ENCODE data around the gene DSCAML1. TPM values are rescaled to one million over a fixed set of nuclear protein-coding genes. Genes with fewer than 3 reads are reported as not detected.

Gene DSCAML1
- total and polyA plus RNA-seq, 2 of the 8 experiments (the other 6 are each of a cell fraction or from before 2014, with no cell fraction given) = 0.19 to 0.24 TPM

DNA sequence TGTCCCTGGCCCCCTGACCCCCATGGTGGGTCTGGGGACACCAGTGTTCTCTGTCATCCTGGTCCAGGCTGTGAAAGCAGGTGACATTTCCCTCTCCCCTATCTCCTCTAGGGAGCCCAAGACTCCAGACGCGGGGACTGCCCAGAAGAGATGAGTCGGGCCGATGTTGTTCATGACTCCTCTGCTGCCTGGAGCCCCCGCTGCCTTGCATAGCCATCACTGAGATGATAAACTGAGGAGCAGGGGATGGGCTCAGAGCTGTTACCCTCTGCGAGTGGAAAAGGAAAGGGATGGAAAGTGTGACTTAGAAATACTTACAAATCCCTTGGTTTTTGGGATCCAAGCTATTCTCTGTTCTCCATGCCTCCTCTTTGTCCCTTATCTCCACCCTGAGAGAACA, 209.6 kb downstream of the DSCAML1 start:
- FAIRE-seq (no peak), DNase-seq (ENCODE audit: low read depth in 1 of 2, low spot score in 2 of 2) (no peak)
- Histone ChIP-seq H3K14ac (ENCODE audit: insufficient read length) (no peak overlapping the region), H3K23ac (ENCODE audit: insufficient read length) (no peak overlapping the region), H4K20me1 (replicated peaks in 1 of 2; ENCODE audit: control insufficient read depth in 1 of 2, insufficient read depth in 2 of 2, low read length in 2 of 2) (no peaks in the 10 kb centered on the region), H2BK15ac (ENCODE audit: low read length) (no peak overlapping the region), H3K9ac (replicated peaks in 1 of 4; ENCODE audit: extremely low read depth in 1 of 4, low read depth in 3 of 4, low read length in 3 of 4) (no peak overlapping the region), H3K23me2 (ENCODE audit: low read depth, low read length) (no peaks in the 10 kb centered on the region), H4K8ac (ENCODE audit: extremely low read depth, insufficient read depth, low read length) (no peak overlapping the region), H3K4me1 (replicated peaks in 1 of 4; ENCODE audit: control insufficient read depth in 3 of 4, insufficient read depth in 4 of 4, low read length in 3 of 4) (peaks cover 9 to 15% (median 11%) of the 10 kb centered on the region in 4 experiments), H4K5ac (ENCODE audit: insufficient read length, low read depth, low read length) (no peak overlapping the region), H3K18ac (ENCODE audit: extremely low read depth, low read length) (no peak overlapping the region), H3K27me3 (replicated peaks in 1 of 4; ENCODE audit: control insufficient read depth in 3 of 4, extremely low read depth in 1 of 4, insufficient read depth in 3 of 4, low read length in 3 of 4) (peaks cover 0 to 3% (median 3%) of the 10 kb centered on the region in 4 experiments; a peak in 1 of 7 replicates), H2BK12ac (ENCODE audit: low read depth, low read length) (no peak overlapping the region), H3K4me2 (ENCODE audit: insufficient read depth in 1 of 2, low read depth in 2 of 2, low read length in 2 of 2) (no peak overlapping the region), H2BK5ac (ENCODE audit: low read depth, low read length) (no peak overlapping the region), H4K91ac (replicated peaks; ENCODE audit: insufficient read length, low read length) (no peak overlapping the region), H3K4me3 (ENCODE audit: extremely low read depth in 1 of 4, insufficient read depth in 2 of 4, low read depth in 3 of 4, low read length in 4 of 4) (no peak overlapping the region), H3K56ac (replicated peaks; ENCODE audit: insufficient read length, low read depth, low read length) (no peak overlapping the region), H2AFZ (ENCODE audit: low read length) (no peak overlapping the region), H3K27ac (ENCODE audit: low read depth, low read length) (no peak overlapping the region), H3K79me1 (ENCODE audit: low read depth, low read length) (no peaks in the 10 kb centered on the region; the same call in 1 of the 2 replicates), H3K9me3 (ENCODE audit: insufficient read depth in 2 of 2, low read depth in 1 of 2, low read length in 1 of 2) (no peaks in the 10 kb centered on the region), H2AK5ac (ENCODE audit: low read depth, low read length) (no peak overlapping the region; the same call in 1 of the 2 replicates), H3K4ac (replicated peaks; ENCODE audit: insufficient read length, low read depth, low read length) (no peak overlapping the region), H3K79me2 (ENCODE audit: control insufficient read depth in 1 of 2, insufficient read depth in 2 of 2, low read length in 2 of 2) (no peaks in the 10 kb centered on the region), H2BK20ac (ENCODE audit: low read length) (no peak overlapping the region), H2BK120ac (replicated peaks; ENCODE audit: low read depth, low read length) (no peak overlapping the region), H3K36me3 (ENCODE audit: control insufficient read depth in 2 of 4, insufficient read depth in 4 of 4, low read length in 3 of 4) (no peaks in the 10 kb centered on the region)
- CTCF ChIA-PET (ENCODE audit: partially characterized antibody) = interaction anchor here (1.0 to 2.4 kb wide), 4 partner anchors 33 to 220 kb away, joined by 3 to 9 read pairs (median 4); no protein-coding TSS in a partner anchor
- POLR2A ChIA-PET (ENCODE audit: partially characterized antibody) = no interaction called here
- 81% methylated on average over 6 of the region's 6 CpGs; no CpG with 5 or more reads in 1 of the 2 experiments for WGBS, 2 experiments (ENCODE audit: extremely low coverage in 1 of 2, insufficient coverage in 1 of 2, insufficient read length in 1 of 2, insufficient replicate concordance in 2 of 2, low coverage in 1 of 2, low lambda C conversion rate in 2 of 2, missing lambda C conversion rate in 1 of 2)
- TF ChIP-seq, protein P1, sequence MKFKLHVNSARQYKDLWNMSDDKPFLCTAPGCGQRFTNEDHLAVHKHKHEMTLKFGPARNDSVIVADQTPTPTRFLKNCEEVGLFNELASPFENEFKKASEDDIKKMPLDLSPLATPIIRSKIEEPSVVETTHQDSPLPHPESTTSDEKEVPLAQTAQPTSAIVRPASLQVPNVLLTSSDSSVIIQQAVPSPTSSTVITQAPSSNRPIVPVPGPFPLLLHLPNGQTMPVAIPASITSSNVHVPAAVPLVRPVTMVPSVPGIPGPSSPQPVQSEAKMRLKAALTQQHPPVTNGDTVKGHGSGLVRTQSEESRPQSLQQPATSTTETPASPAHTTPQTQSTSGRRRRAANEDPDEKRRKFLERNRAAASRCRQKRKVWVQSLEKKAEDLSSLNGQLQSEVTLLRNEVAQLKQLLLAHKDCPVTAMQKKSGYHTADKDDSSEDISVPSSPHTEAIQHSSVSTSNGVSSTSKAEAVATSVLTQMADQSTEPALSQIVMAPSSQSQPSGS (IDR thresholded peaks at IDR 0.05; ENCODE audit: low read length) = no peak
- TF ChIP-seq HDAC2 (IDR thresholded peaks at IDR 0.05; ENCODE audit: borderline replicate concordance in 1 of 2, low read depth in 2 of 2, low read length in 2 of 2) (no peak), PHF8 (conservative IDR thresholded peaks at IDR 0.05; ENCODE audit: low read depth, low read length) (no peak), CREB1 (IDR thresholded peaks at IDR 0.05) (no peak), ZNF274 (IDR thresholded peaks at IDR 0.05; ENCODE audit: borderline replicate concordance, extremely low read depth, low read length) (no peak), CBX8 (IDR thresholded peaks at IDR 0.05; ENCODE audit: borderline replicate concordance, low read depth, low read length) (no peak)
- TF ChIP-seq, protein P2, sequence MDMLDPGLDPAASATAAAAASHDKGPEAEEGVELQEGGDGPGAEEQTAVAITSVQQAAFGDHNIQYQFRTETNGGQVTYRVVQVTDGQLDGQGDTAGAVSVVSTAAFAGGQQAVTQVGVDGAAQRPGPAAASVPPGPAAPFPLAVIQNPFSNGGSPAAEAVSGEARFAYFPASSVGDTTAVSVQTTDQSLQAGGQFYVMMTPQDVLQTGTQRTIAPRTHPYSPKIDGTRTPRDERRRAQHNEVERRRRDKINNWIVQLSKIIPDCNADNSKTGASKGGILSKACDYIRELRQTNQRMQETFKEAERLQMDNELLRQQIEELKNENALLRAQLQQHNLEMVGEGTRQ (IDR thresholded peaks at IDR 0.05; ENCODE audit: low read length) = no peak

All from H1 (cell line).